Activated T-cell treated with anti-CD3 and anti-CD28 coated beads, Interleukin-2, amount 50 U/mL, for 4 hours (primary cell): ENCODE data around the gene THSD7A. TPM values are rescaled to one million over a fixed set of nuclear protein-coding genes. Genes with fewer than 3 reads are reported as not detected.

ENCODE experiments used
- ATAC-seq, 2 donors: fragments of 200-7000 bp; cut with Tn5 transposase; one replicate each; pipeline ENCODE4 v1.10.0; 2021
- DNase-seq: peaks from one replicate; pipeline ENCODE4 v3.0.0-alpha.2; 2020
- H3K27me3 Mint-ChIP-seq: one replicate; pipeline ENCODE4 v1.8.0; 2021; ENCODE audit warnings: low read depth, mixed read lengths
- H3K36me3 Mint-ChIP-seq: one replicate; pipeline ENCODE4 v1.8.0; 2022; ENCODE audit warnings: mixed read lengths; ENCODE audit not compliant: insufficient read depth
- H3K4me1 Mint-ChIP-seq: one replicate; pipeline ENCODE4 v1.8.0; 2021; ENCODE audit warnings: low read depth, mixed read lengths
- H3K4me3 Mint-ChIP-seq: one replicate; pipeline ENCODE4 v1.8.0; 2021; ENCODE audit warnings: mild to moderate bottlenecking, moderate library complexity, mixed read lengths
- H3K9me3 Mint-ChIP-seq: one replicate; pipeline ENCODE4 v1.8.0; 2021; ENCODE audit warnings: mixed read lengths
- total RNA-seq, 3 donors: library from RNA; stranded (reverse); gene quantifications; one replicate each; pipeline ENCODE4 v1.2.1, GENCODE V29; 2021

THSD7A gene
- total RNA-seq, 3 donors from 2014 or later = not detected

DNA sequence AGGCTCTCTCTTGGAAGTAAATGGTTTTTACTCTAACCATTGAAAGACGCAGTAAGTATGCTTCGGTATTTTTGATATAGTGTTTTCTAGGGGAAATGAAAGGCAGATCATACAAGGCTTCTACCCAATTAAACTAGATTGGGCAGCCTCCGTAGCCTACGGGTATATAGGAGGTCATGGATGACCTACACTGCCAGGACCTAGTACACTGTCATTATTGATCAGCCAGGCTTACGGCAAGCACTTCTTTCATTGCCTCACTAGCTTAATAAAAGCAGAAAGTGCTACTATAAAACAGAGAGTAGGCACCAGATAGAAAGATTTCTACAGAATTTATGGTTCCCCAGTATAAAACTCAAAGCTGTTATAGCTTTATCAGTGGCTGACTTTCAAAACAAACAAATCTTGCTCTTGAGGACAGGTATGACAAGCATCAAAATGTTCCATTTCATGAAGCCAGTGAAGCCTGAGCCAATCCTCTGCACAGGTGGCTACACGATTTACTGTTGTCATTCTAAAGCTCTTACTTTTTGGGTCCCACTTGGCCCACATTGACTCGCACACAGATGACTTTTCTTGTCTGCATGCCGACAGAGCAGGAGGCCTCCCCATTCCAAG is 358.1 kb downstream of the THSD7A start:
- no peaks in the 10 kb centered on the region for H3K36me3 Mint-ChIP-seq
- no peaks in the 10 kb centered on the region for H3K4me1 Mint-ChIP-seq
- H3K9me3 Mint-ChIP-seq = no peaks in the 10 kb centered on the region
- DNase-seq (no peak), ATAC-seq (no peak)
- no peaks in the 10 kb centered on the region for H3K27me3 Mint-ChIP-seq
- no peak overlapping the region for H3K4me3 Mint-ChIP-seq

GRCh38 chr7:11473220-11473619 is 358.8 kb downstream of the THSD7A start:
- H3K4me3 Mint-ChIP-seq = no peak overlapping the region
- DNase-seq (no peak), ATAC-seq (no peak)
- H3K36me3 Mint-ChIP-seq = no peaks in the 10 kb centered on the region
- no peaks in the 10 kb centered on the region for H3K9me3 Mint-ChIP-seq
- no peaks in the 10 kb centered on the region for H3K4me1 Mint-ChIP-seq
- H3K27me3 Mint-ChIP-seq = no peaks in the 10 kb centered on the region

GRCh38 chr7:11472646-11473045 is 359.4 kb downstream of the THSD7A start:
- ATAC-seq (no peak), DNase-seq (no peak)
- Mint-ChIP-seq H3K9me3 (no peaks in the 10 kb centered on the region), H3K27me3 (no peaks in the 10 kb centered on the region), H3K4me1 (no peaks in the 10 kb centered on the region), H3K36me3 (no peaks in the 10 kb centered on the region), H3K4me3 (no peak overlapping the region)

GRCh38 chr7:11471255-11471654 is 360.7 kb downstream of the THSD7A start:
- no peak overlapping the region for H3K4me3 Mint-ChIP-seq
- H3K36me3 Mint-ChIP-seq = no peaks in the 10 kb centered on the region
- no peak for ATAC-seq
- H3K27me3 Mint-ChIP-seq = no peaks in the 10 kb centered on the region
- H3K4me1 Mint-ChIP-seq = no peaks in the 10 kb centered on the region
- no peaks in the 10 kb centered on the region for H3K9me3 Mint-ChIP-seq
- DNase-seq = no peak

DNA sequence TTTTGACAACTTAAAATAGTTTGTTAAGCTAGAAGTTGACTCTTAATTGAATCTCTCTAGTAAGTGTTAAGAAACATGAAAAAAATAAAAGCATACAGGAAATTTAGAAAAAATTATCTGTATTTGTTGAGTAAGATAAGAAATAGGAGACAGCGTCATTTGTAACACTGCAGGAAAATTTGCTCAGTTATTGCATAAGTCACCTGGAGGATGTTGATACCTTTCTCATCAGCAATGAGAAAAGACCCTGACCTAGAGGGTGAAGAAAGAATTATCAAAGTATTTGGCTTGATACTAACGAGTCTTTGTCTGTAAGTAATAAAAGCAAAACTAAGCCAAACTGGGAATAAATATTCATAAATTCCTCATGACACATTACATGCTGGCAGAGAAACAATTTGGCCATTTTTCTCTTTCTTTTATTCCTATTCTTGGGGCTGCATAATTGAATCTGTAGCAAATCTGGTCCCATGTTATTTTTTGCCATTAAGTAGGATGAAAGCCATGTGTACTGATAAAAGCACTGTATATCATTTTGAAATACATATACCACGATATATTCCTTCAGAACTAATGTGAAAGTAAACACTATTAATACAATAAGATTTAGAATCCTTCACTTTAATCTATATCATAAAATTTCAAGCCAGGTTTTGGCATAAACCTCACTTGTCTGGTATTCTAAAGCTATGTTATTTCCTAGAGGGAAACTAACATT is 362.8 kb downstream of the THSD7A start:
- Mint-ChIP-seq H3K27me3 (no peaks in the 10 kb centered on the region), H3K36me3 (no peaks in the 10 kb centered on the region), H3K4me1 (no peaks in the 10 kb centered on the region), H3K4me3 (no peak overlapping the region), H3K9me3 (no peaks in the 10 kb centered on the region)
- no peak for ATAC-seq
- no peak for DNase-seq

DNA sequence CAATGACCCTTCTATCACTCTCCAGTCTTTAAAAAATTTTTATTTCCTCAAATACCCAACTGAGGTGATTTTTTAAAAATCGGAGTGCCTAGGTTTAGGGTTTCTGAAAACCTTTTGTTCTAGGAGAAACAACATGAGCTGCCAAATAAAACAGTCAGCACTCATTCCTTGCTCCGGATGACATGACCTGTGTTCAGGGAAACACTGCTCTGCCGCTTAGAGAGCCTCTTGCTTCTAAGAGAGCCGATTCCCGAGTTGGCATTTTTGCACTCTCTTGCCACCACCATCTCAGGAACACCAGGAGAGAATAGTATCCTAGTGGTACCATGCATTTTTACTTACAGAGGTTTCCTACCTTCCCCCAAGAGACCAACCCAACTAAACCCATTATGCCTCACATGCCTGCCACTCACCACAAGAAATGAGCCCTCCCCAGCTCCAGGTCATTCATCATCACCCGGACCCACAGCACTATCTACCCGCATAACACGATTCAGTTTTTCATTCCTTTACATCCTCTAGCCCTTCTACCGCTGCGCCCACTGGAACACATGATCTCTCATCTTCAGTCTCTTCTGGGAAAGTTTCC is 365.4 kb downstream of the THSD7A start:
- Mint-ChIP-seq H3K4me3 (no peak overlapping the region), H3K27me3 (no peaks in the 10 kb centered on the region), H3K4me1 (no peaks in the 10 kb centered on the region), H3K36me3 (no peaks in the 10 kb centered on the region), H3K9me3 (no peaks in the 10 kb centered on the region)
- no peak for ATAC-seq
- no peak for DNase-seq

- Mint-ChIP-seq H3K4me3 (no peak overlapping the region), H3K36me3 (no peaks in the 10 kb centered on the region), H3K27me3 (no peaks in the 10 kb centered on the region), H3K4me1 (no peaks in the 10 kb centered on the region), H3K9me3 (no peaks in the 10 kb centered on the region)
- ATAC-seq (no peak), DNase-seq (no peak)
Measured at GRCh38 chr7:11464624-11465023, 367.4 kb downstream of the THSD7A start.

GRCh38 chr7:11461946-11462345 is 370.1 kb downstream of the THSD7A start:
- no peak for ATAC-seq
- Mint-ChIP-seq H3K36me3 (no peaks in the 10 kb centered on the region), H3K4me3 (no peak overlapping the region), H3K4me1 (no peaks in the 10 kb centered on the region), H3K9me3 (peaks cover 4% of the 10 kb centered on the region), H3K27me3 (no peaks in the 10 kb centered on the region)
- DNase-seq = no peak

- ATAC-seq (no peak), DNase-seq (no peak)
- H3K36me3 Mint-ChIP-seq = no peaks in the 10 kb centered on the region
- no peak overlapping the region for H3K4me3 Mint-ChIP-seq
- no peaks in the 10 kb centered on the region for H3K4me1 Mint-ChIP-seq
- no peaks in the 10 kb centered on the region for H3K27me3 Mint-ChIP-seq
- H3K9me3 Mint-ChIP-seq = peaks cover 4% of the 10 kb centered on the region
Measured at GRCh38 chr7:11458736-11459483, 373.1 kb downstream of the THSD7A start.

GRCh38 chr7:11457419-11457818 is 374.6 kb downstream of the THSD7A start:
- H3K27me3 Mint-ChIP-seq = no peaks in the 10 kb centered on the region
- H3K36me3 Mint-ChIP-seq = no peaks in the 10 kb centered on the region
- peaks cover 4% of the 10 kb centered on the region for H3K9me3 Mint-ChIP-seq
- ATAC-seq = no peak
- no peak overlapping the region for H3K4me3 Mint-ChIP-seq
- no peak for DNase-seq
- H3K4me1 Mint-ChIP-seq = no peaks in the 10 kb centered on the region

GRCh38 chr7:11456574-11456973 is 375.4 kb downstream of the THSD7A start:
- Mint-ChIP-seq H3K27me3 (no peaks in the 10 kb centered on the region), H3K4me3 (no peak overlapping the region), H3K4me1 (no peaks in the 10 kb centered on the region), H3K36me3 (no peaks in the 10 kb centered on the region), H3K9me3 (peaks cover 4% of the 10 kb centered on the region)
- no peak for DNase-seq
- no peak for ATAC-seq

DNA sequence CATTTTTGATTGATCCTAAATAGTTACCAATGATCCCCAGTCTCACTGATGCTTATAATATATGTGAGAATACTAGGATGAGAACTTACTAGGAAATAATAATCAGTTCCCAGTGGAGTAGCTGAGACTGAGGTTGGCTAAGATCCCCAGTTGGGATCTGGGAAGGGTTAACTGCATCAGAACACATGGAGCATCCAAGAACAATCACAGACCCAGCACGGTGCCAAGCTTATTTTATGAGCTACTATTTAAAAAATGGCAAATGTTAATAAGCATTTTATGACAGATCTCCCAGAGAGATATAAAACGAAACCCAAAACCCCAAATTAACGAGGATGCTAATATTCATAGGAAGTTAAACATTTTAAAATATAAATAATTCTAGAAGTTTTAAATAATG is 379.5 kb downstream of the THSD7A start:
- Mint-ChIP-seq H3K4me1 (no peaks in the 10 kb centered on the region), H3K4me3 (no peak overlapping the region), H3K9me3 (no peaks in the 10 kb centered on the region), H3K27me3 (peaks cover 2% of the 10 kb centered on the region), H3K36me3 (no peaks in the 10 kb centered on the region)
- no peak for DNase-seq
- no peak for ATAC-seq

GRCh38 chr7:11450281-11450680 is 381.7 kb downstream of the THSD7A start:
- DNase-seq = no peak
- Mint-ChIP-seq H3K9me3 (no peaks in the 10 kb centered on the region), H3K36me3 (no peaks in the 10 kb centered on the region), H3K4me3 (no peak overlapping the region), H3K27me3 (peaks cover 2% of the 10 kb centered on the region), H3K4me1 (no peaks in the 10 kb centered on the region)
- ATAC-seq = no peak

GRCh38 chr7:11449316-11449715 is 382.7 kb downstream of the THSD7A start:
- Mint-ChIP-seq H3K27me3 (peaks cover 2% of the 10 kb centered on the region), H3K9me3 (no peaks in the 10 kb centered on the region), H3K4me1 (no peaks in the 10 kb centered on the region), H3K4me3 (no peak overlapping the region), H3K36me3 (no peaks in the 10 kb centered on the region)
- DNase-seq (no peak), ATAC-seq (no peak)
